SK-N-SH (cell line): Measurements from ENCODE around the gene TJAP1.

Experiments used
- EP300 ChIP-seq, 2 experiments: IDR thresholded peaks; 2 replicates each; pipeline versions ENCODE4 v1.4.0 to v1.6.1; 2012; ENCODE audit warnings: borderline replicate concordance in 1 of 2, low read depth in 1 of 2, low read length in 1 of 2
- FOXM1 ChIP-seq: IDR thresholded peaks from 2 replicates; pipeline ENCODE4 v1.4.0; 2012; ENCODE audit warnings: low read depth, mild to moderate bottlenecking
- GABPA ChIP-seq: IDR thresholded peaks from 2 replicates; pipeline ENCODE4 v1.4.0; 2012; ENCODE audit warnings: low read depth, mild to moderate bottlenecking
- NRF1 ChIP-seq: IDR thresholded peaks from 2 replicates; pipeline ENCODE4 v1.6.1; 2012; ENCODE audit warnings: low read depth, mild to moderate bottlenecking, low read length
- POLR2AphosphoS5 ChIP-seq: IDR thresholded peaks from 2 replicates; pipeline ENCODE4 v1.6.1; 2012; ENCODE audit warnings: low read depth, low read length
- RFX5 ChIP-seq: IDR thresholded peaks from 2 replicates; pipeline ENCODE4 v1.6.1; 2012; ENCODE audit warnings: mild to moderate bottlenecking, improper control_type of control experiment, low read length
- TAF1 ChIP-seq: IDR thresholded peaks from 2 replicates; pipeline ENCODE4 v1.6.1; 2012; ENCODE audit warnings: low read depth, mild to moderate bottlenecking, low read length, moderate library complexity, borderline replicate concordance
- YY1 ChIP-seq: IDR thresholded peaks from 2 replicates; pipeline ENCODE4 v1.4.0; 2012; ENCODE audit warnings: low read depth, mild to moderate bottlenecking
- TF ChIP-seq, protein P1 (sequence below): fragments of 200-600 bp; sonication (generic); IDR thresholded peaks from 2 replicates; pipeline ENCODE4 v1.6.1; 2017; ENCODE audit warnings: antibody characterized with exemption, mild to moderate bottlenecking, moderate library complexity
- TF ChIP-seq, protein P2 (sequence below): IDR thresholded peaks from 2 replicates; pipeline ENCODE4 v1.6.1; 2012; ENCODE audit warnings: mild to moderate bottlenecking, low read depth, low read length, moderate library complexity

DNA sequence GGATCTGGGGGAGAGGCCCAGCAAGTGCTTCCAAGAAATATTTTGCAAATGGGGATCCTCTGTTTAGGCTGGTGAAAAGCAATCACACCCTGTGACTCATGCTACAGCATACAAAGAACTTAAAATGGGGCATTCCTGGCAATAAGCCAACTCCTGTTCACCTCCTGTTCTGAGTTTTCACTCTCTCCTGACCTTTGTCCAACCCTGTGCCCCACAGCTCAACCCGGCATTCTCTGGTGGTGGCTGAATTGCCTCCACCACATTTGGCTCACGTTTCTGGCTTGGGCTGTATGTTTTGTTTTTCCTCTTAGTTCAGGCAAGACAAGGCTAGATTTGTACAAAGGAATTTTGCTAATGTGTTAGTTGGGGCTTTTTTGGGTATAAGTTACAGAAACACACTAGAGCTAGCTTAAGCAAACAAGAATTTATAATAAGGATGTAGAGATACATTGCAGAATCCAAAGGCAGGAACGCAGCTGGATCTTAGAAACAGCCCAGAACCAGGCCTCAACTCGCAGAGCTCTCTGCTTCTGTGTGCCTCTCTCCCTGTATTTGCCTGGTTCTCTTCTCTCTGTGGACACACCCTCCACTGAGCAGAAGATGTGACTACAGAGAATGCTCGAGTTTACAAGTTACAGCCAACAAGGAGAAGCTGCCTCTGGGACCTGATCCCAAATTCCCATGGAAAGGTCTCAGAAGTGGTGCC, 40.6 kb upstream of the TJAP1 start:
- TF ChIP-seq, protein P1, sequence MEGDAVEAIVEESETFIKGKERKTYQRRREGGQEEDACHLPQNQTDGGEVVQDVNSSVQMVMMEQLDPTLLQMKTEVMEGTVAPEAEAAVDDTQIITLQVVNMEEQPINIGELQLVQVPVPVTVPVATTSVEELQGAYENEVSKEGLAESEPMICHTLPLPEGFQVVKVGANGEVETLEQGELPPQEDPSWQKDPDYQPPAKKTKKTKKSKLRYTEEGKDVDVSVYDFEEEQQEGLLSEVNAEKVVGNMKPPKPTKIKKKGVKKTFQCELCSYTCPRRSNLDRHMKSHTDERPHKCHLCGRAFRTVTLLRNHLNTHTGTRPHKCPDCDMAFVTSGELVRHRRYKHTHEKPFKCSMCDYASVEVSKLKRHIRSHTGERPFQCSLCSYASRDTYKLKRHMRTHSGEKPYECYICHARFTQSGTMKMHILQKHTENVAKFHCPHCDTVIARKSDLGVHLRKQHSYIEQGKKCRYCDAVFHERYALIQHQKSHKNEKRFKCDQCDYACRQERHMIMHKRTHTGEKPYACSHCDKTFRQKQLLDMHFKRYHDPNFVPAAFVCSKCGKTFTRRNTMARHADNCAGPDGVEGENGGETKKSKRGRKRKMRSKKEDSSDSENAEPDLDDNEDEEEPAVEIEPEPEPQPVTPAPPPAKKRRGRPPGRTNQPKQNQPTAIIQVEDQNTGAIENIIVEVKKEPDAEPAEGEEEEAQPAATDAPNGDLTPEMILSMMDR = no peak
- TF ChIP-seq, protein P2, sequence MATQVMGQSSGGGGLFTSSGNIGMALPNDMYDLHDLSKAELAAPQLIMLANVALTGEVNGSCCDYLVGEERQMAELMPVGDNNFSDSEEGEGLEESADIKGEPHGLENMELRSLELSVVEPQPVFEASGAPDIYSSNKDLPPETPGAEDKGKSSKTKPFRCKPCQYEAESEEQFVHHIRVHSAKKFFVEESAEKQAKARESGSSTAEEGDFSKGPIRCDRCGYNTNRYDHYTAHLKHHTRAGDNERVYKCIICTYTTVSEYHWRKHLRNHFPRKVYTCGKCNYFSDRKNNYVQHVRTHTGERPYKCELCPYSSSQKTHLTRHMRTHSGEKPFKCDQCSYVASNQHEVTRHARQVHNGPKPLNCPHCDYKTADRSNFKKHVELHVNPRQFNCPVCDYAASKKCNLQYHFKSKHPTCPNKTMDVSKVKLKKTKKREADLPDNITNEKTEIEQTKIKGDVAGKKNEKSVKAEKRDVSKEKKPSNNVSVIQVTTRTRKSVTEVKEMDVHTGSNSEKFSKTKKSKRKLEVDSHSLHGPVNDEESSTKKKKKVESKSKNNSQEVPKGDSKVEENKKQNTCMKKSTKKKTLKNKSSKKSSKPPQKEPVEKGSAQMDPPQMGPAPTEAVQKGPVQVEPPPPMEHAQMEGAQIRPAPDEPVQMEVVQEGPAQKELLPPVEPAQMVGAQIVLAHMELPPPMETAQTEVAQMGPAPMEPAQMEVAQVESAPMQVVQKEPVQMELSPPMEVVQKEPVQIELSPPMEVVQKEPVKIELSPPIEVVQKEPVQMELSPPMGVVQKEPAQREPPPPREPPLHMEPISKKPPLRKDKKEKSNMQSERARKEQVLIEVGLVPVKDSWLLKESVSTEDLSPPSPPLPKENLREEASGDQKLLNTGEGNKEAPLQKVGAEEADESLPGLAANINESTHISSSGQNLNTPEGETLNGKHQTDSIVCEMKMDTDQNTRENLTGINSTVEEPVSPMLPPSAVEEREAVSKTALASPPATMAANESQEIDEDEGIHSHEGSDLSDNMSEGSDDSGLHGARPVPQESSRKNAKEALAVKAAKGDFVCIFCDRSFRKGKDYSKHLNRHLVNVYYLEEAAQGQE = no peak
- TF ChIP-seq POLR2AphosphoS5 = no peak
- no peak for TF ChIP-seq NRF1
- no peak for TF ChIP-seq TAF1
- no peak for TF ChIP-seq FOXM1
- no peak for TF ChIP-seq YY1
- TF ChIP-seq RFX5 = no peak
- no peak for TF ChIP-seq EP300 (IDR thresholded peaks at IDR 0.05; ENCODE audit: borderline replicate concordance in 1 of 2, low read depth in 1 of 2, low read length in 1 of 2)
- no peak for TF ChIP-seq GABPA
